HG02970 (cell line): ENCODE measurements around the gene ASTN2.
"Not testable (repeated sequence)": the region's sequence is repeated elsewhere in the genome, so short reads cannot be mapped to it uniquely, and the experiment has no call there.

Source experiments
- ATAC-seq: cut with Tn5 transposase; IDR thresholded peaks from one replicate; pipeline ENCODE4 v1.9.1; 2021; ENCODE audit warnings: mild to moderate bottlenecking, moderate library complexity, moderate number of reproducible peaks; ENCODE audit not compliant: unreplicated experiment, low FRiP score

ASTN2 gene

DNA sequence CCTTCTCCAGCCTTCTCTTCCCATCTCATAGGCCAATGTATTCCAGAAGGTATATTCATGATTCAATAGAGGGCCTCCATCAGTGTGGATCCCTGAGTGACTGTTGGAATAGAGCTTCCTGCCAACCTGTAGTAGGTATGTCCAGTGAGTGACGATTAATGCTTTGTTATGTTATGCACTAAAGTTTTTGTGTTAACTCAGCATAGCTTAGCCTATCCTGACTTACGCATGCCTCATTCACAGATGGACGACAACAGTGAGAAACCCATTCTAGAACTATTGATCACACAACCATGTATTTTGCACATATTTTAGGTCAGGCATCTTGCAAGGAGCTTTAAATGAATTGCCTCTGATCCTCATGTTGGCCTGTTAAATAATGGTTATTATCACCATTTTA lies 953.2 kb downstream of the ASTN2 start:
- ATAC-seq, result no peak

DNA sequence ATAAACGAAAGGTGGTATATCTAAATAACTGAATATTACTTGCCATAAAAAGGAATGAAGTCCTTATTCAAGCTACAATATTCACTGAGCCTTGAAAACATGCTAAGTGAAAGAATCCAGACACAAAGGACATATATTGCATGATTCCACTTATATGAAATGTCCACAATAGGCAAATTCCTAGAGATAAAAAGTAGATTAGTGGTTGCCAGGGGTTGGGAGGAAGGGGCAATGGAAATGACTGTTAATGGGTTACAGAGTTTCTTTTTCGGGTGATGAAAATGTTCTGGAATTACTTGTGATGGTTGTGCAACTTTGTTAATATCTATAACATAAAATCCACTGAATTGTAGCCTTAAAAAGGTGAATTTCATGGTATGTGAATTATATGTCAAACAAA lies 954.8 kb downstream of the ASTN2 start:
- ATAC-seq, result no peak

DNA sequence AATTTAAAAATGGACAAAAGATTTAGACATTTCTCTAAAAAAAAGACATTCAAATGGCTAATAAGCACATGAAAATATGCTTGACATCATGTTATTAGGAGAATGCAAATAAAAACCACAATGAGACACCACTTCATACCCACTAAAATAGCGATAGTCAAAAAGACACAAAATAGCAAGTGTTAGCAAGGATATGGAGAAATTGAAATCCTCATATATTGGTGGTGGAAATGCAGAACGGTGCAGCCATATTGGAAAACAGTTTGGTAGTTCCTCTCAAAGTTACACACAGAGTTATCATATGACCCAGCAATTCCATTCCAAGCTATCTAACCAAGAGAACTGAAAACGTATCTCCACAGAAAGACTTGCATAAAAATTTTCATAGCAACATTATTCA lies 955.3 kb downstream of the ASTN2 start:
- ATAC-seq, result no peak

DNA sequence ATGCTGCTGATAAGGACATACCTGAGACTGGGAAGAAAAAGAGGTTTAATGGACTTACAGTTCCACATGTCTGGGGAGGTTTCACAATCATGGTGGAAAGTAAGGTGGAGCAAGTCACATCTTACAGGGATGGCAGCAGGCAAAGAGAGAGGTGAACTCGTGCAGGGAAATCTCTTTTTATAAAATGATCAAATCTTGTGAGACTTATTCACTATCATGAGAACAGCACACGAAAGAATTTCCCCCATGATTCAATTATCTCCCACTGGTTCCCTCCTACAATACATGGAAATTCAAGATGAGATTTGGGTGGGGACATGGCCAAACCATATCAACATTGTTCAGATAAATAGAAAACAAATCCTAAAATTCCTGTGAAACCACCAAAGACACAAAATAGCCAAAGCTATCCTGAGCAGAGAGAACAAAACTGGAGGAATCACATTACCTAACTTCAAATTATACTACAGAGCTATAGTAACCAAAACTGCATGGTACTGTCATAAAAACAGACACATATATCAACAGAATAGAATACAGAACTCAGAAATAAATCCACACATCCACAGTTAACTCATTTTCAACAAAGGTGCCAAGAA lies 958.3 kb downstream of the ASTN2 start:
- ATAC-seq, result no peak

DNA sequence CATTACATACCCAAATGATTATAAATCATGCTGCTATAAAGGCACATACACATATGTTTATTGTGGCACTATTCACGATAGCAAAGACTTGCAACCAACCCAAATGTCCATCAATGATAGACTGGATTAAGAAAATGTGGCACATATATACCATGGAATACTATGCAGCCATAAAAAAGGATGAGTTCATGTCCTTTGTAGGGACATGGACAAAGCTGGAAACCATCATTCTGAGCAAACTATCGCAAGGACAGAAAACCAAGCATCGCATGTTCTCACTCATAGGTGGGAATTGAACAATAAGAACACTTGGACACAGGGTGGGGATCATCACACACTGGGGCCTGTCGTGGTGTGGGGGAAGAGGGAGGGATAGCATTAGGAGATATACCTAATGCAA lies 960.3 kb downstream of the ASTN2 start:
- not testable (repeated sequence) for ATAC-seq

DNA sequence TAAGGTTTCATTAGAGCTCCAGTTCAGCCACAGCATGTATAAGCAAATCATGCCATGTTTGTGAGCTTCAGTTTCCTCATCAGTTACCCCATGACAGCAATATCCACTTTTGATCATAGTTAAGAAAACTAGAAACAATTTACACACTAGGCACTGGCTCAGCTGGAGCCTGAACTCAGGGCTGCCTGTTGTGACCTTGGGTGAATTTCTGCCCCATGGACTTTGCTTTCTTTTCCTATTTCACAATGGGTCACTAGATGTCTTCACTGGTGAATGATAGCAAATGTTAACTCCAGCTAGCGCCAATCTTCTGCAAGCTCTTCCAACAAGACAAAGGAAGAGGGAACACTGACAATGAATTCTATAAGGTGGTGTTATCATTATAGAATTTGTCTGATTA lies 961.1 kb downstream of the ASTN2 start:
- ATAC-seq, result no peak

DNA sequence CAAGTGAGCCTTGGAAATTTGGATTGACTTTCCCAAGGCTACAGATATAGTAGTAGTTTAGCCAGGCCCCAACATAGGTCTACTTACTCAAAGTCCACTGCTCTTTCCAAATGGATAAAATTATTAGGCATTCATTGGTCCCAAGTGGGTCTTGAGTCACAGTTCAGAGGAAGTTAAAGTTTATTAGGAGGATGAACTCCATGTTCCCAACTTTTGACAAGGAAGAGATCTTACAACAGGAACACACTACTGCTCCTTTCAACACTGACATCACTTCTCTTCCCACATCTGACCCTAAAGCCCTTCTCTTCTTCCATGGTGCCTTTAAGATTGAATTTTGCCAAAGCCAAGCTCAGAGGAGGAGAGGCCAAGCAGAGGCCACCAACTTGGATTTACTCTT lies 962.2 kb downstream of the ASTN2 start:
- no peak for ATAC-seq

DNA sequence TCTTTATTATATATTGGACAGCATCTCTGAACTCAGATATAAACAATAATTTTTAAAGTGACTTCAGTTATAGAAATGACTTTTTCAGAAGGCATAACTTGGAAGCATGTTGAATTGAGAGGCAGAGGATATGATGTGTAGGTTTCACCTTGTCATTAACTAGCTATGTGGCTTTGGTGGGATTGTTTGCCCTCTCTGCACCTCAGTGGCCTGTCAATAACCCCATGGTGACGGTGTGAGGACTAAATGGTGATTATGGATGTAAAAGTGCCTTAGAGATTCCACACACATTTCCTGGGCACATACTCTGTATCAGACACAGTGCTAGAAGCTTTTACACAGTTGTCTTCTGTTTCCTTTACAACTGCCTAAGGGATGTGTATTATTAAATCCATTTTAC lies 962.6 kb downstream of the ASTN2 start:
- ATAC-seq, result no peak

DNA sequence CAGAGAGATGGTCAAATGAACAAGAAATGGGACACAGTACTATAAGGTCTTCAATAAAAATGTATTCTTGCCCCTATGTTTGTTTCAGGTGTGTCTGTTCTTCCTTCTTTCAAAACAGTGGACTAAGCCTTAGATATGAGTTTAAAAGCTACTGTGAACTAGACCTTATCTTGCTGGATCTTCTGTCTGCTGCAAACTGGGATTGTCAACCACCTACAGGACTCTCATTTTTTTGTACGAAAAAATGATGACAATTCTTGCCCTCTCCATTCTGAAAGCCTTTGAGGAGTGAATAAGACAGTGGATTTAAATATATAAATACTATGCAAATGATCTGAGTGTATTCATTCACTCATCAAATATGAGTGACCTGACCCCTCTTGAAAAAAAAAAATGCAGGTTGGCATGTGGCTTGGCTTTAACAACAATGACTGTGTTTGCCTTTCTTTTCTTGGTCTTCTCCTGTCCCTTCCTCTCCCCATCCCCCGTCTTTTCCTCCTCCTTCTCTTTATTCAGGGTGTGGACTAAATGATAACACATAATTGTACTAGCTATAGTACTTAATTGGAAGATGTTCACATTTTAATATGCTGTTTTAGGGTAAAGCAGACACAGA lies 963.2 kb downstream of the ASTN2 start:
- no peak for ATAC-seq

DNA sequence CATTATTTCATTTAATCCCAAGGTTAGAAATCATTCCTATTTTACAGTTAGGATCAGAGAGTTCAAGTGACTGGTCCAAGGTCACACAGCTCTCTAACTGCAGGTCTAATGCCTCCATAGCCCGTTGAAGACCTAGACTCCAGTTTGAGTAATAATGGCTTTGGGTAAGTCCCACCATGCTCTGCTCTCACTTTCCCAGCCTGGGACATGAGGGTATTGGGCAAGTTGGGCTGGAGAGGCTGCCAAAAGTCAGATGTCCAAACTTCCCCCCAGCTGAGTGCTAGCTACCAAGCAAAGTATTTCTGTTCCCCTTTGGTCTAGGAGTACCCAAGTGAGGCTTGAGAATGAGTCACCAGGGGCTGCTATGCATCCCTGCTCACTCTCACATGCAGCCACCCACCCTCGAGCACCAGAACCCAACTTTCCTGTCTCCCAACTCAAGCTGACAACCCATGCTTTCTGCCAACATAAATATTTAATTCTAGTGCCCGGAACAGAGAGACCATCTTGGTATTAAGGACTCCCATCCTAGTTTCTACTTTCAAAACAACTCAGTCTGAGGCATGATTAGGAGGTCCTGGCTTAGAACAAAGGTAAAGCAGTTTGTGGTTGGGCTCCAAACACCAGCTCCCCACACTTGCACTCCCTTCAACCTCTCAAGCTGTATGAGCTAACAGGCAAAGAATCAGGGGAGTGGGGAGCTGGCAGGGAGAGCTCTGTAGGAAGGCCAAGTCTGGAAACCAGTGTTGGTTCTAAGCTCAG lies 964.3 kb downstream of the ASTN2 start:
- ATAC-seq, result peak; percentile 60

DNA sequence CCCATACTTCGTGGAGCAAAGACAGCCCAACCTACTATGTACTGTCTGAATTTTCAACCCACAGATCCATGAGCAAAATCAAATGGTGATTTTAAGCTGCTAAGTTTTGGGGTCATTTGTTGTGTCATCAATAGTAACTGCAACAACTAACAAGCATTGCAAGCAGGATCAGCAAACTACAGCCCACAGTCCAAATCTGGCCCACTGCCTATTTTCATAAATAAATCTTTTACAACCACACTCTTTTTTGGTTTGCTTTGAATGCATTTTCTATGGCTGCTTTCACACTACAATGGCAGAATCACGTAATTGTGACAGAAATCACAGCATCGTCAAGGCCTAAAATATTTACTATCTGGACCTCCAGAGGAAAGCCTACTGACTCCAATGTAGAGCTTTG lies 964.9 kb downstream of the ASTN2 start:
- ATAC-seq, result no peak

DNA sequence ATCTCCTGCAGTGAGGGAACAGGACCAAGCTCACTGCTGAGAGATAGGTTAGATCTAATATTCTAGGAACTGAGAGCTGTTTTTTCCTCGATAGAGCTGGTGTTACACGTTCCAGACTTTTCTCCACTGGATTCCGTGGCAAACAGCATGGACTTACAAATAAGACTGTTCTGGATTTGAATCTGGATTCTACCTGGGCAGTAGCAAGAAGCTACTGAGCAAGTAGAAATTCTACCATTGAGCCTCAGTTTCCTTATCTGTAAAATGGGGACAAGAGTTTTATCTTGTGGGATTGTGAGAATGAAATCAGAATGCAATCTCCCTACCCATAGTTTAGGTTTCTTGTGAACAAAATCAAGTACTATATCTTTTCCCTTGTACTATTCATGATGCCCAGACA lies 966.4 kb downstream of the ASTN2 start:
- ATAC-seq, result no peak

DNA sequence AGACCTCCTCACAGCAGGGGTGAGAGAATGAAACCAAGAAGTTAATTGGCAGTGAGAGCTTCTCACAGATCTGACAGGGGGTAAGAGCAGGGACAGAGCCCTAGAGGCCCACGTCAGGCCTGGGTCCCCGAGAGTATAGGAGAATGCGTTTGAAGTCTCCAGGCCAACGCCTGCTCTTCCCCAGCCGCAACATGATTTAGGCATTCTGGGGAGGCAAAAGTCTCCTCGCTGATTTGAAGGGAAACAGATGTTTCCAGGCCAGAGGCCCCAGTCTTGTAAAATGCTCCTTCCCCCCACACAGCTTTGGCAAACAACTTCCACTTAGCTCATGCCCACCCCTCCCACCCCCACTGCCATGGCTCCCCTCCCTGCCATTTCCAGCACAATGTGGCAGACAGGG lies 966.9 kb downstream of the ASTN2 start:
- ATAC-seq, result no peak

DNA sequence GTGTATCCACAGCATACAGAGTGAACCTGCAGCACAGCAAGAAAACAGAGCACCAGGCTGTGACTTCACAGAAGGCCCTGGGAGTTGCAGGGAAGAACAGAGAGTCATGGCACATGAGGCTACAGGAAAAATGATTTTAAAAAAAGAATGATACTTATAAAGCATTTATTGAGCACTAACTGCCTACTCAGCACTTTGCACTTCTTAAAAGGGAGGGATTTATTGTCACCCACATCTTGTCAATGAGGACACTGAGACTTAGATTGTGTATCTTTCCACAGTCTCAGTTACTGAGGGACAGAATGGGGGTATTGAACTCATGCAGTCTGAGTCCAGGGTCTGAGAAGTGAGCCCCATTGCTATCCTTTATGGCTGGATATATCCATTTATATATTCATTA lies 972.3 kb downstream of the ASTN2 start:
- ATAC-seq, result no peak

DNA sequence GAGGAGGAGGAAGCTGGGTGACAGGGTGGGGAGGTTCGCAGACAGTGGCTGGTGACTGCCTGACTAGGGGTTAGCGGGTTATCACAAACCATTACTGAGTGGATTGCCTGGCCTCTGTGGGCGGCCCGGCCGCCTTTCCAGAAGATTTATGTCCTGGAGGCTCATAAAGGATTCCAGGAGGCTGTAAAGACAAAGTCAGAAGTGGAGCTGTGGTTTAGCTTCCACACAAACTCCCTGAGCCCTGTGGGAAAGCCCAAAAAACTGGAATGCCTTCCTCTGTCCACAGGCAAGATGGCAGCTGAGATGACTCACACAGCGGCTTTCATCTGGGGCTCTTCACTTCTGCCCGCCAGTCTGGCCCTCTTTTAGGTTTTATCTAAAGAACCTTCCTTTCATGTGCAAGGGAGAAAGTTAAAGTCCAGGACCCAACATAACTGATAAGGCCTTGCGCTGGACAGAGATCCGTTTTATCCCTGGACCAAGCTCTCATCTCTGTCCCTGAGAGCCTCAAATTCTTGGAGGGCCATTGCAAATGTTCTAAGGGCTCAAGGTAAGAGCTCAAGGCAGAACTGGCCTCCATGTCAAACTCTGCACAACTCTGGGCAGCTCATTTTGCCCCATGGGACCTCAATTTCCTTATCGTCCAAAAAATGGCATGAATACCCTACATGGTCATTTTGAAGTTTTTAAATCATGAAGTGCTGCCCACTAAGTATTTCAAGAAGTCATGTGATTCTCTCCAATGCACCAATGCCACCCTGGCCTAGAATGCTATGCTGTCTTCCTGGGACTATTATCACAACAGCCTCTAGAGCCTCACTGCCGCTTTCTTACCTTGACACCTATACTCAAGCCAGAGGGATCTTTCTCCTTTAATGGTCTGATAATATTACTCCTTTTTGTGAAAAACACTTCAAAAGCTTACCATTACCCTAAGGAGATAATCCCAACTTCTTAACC lies 977.2 kb downstream of the ASTN2 start:
- ATAC-seq, result no peak

DNA sequence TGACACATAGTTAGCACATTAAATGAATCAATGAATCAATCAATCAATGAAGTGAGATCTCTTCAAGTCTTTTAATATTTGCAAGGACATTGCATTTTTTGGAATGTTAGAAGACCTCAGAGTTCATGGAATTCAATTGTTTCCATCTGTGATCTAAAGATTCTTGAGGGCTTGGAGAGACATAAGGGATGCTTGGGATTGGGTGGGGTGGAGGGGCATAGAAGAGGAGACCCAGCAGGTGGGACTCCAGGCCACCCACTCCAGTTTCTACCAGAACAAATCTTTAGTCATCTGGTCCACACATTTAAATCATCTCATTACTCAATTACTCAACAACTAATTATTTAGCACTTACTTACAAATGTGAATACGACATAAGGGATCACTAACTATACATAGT lies 978.7 kb downstream of the ASTN2 start:
- ATAC-seq, result no peak

DNA sequence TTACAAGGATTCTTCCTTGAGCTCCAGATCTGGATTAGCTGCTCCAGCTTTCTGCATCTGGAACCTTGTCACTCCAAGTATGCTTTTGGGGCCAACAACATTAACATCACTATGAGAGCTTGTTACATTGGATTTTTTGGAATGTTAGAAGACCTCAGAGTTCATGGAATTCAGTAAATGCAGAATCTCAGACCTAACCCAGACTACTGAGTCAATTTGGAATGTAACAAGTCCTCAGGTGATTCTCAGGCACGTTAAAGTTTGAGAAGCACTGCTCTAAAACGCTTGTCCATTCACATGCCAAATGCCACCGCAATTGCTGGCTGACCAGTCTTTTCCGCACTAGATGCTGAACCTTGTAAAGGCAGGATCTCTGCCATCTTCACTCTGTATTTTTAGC lies 979.2 kb downstream of the ASTN2 start:
- no peak for ATAC-seq

DNA sequence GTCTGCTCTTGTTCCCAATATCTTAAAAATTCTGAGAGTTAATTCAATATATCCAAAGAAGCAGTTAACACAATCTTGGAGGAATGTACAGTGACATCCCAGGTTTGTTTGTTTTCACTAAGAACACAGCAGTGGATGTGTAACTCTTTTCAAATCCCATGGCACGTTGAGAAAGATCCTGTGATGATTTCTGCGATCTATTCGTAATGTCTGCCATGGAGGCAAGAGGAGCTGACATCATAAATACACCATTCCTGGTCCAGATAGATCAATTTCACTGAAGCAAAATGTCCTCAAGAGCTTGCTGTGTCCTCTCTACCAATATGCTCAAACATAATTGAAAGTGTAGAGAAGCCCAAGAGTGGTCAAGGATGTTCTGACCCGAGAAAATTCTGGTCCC lies 980.5 kb downstream of the ASTN2 start:
- no peak for ATAC-seq

DNA sequence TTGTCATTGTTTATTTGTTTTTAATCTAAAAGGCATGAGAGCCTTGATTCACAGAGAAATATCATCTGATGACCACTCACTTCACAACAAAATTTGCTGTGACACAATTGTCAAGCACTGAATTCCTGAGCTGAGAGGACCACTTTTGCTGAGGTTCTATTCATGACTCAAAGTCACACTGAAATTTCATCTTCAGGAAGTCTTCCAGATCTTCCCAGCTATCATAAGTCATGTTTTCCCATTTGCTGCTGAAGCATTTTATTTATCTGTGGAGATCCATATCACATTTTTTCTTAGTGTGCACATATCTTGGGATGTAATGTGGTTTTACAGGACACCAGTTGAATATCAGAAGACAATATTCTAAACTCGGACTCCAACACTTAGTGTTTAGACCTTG lies 982.8 kb downstream of the ASTN2 start:
- no peak for ATAC-seq

DNA sequence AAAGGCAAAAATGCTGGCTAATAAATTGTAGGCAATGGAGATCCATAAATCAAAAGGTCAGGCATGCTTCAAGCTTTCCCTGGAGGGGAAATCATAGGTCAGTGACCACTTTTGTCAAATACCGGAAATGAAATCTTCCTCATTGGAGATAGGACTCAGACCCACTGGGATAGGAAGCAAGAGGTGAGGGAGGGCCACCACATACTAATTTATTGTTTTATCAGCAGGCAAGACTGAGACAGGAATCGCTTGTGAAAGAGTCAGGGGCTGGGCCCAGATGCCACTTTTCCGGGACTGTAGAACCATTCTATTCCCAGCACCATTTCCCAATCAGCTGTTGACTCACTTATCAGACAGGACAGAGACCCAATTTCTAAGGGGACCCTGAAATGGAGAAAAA lies 984.0 kb downstream of the ASTN2 start:
- ATAC-seq, result no peak

DNA sequence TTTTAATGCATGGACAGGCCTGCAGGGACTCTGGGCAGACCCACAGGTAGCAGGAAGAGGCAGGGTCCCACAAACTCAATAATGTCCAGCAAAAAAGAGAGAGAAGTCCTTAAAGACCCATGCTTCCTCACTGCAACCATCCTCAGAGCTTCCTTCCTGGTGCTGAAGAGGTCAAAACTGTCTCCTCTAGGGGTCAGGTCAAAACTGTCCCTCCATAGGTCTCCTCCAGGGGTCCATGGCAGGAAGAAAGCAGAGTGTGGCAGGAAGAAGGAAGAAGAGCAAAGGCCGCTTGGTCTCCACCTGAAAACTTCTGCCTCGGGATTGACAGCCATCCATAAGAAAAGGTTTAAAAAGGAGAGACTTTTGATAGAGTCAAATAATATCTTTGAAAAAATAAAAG lies 989.6 kb downstream of the ASTN2 start:
- no peak for ATAC-seq
